Endodermal cell (in vitro differentiated cells): ENCODE data around the gene NLN. TPM values are rescaled to one million over a fixed set of nuclear protein-coding genes. Genes with fewer than 3 reads are reported as not detected.

ENCODE experiments used
- DNase-seq: peaks from one replicate; pipeline ENCODE4 v3.0.0-alpha.2; 2017
- H3K27ac ChIP-seq: 2 replicates; pipeline ENCODE4 v1.5.1; 2013; ENCODE audit warnings: mild to moderate bottlenecking, low read depth, low read length, moderate library complexity
- H3K27me3 ChIP-seq: 2 replicates; pipeline ENCODE4 v1.6.1; 2013; ENCODE audit warnings: mild to moderate bottlenecking, low read length, moderate library complexity; ENCODE audit not compliant: insufficient read depth, control insufficient read depth, poor library complexity, severe bottlenecking
- H3K36me3 ChIP-seq: 2 replicates; pipeline ENCODE4 v1.7.0; 2013; ENCODE audit warnings: mild to moderate bottlenecking, low read length, moderate library complexity; ENCODE audit not compliant: control insufficient read depth, insufficient read depth
- H3K4me1 ChIP-seq: one replicate; pipeline ENCODE4 v1.7.0; 2013; ENCODE audit warnings: low read length; ENCODE audit not compliant: control insufficient read depth, insufficient read depth
- H3K4me3 ChIP-seq: 2 replicates; pipeline ENCODE4 v1.5.1; 2013; ENCODE audit warnings: mild to moderate bottlenecking, low read length, moderate library complexity
- H3K9ac ChIP-seq: 2 replicates; pipeline ENCODE4 v1.6.1; 2013; ENCODE audit warnings: mild to moderate bottlenecking, low read length, moderate library complexity; ENCODE audit not compliant: poor library complexity, severe bottlenecking; ENCODE audit errors: extremely low read depth
- H3K9me3 ChIP-seq: 2 replicates; pipeline ENCODE4 v1.6.1; 2013; ENCODE audit warnings: mild to moderate bottlenecking, low read length, moderate library complexity; ENCODE audit not compliant: control insufficient read depth
- H3K27ac Mint-ChIP-seq: 2 replicates; pipeline ENCODE4 v1.8.0; 2020; ENCODE audit warnings: mixed read lengths
- H3K27me3 Mint-ChIP-seq: 2 replicates; pipeline ENCODE4 v1.8.0; 2021; ENCODE audit warnings: mild to moderate bottlenecking, mixed read lengths; ENCODE audit not compliant: insufficient read depth
- H3K36me3 Mint-ChIP-seq: 2 replicates; pipeline ENCODE4 v1.8.0; 2020; ENCODE audit warnings: low read depth, mixed read lengths
- H3K4me1 Mint-ChIP-seq: 2 replicates; pipeline ENCODE4 v1.8.0; 2020; ENCODE audit warnings: mixed read lengths
- H3K4me3 Mint-ChIP-seq: 2 replicates; pipeline ENCODE4 v1.8.0; 2020; ENCODE audit warnings: mild to moderate bottlenecking, moderate library complexity, mixed read lengths
- H3K9me3 Mint-ChIP-seq: 2 replicates; pipeline ENCODE4 v1.8.0; 2020; ENCODE audit warnings: mild to moderate bottlenecking, mixed read lengths
- WGBS, 2 experiments: methylation state at CpG; one replicate each; pipeline versions ENCODE4 v1.1.5 to v1.1.7; 2013; ENCODE audit warnings: missing lambda C conversion rate in 2 of 2, mixed read lengths in 1 of 2; ENCODE audit not compliant: insufficient coverage in 1 of 2, insufficient read length in 1 of 2; 5-methylcytosine and 5-hydroxymethylcytosine counted together
- total RNA-seq, 2 donors: library from RNA; stranded (reverse); fragmentation: NEBNext Ultra II Directional in 1 of 2; extraction: Animal tissue kit (Norgen Biotek cat#: 25700) in 1 of 2; gene quantifications; 2 replicates in 1 of 2; 3 replicates in 1 of 2; pipeline ENCODE4 v1.2.1, GENCODE V29; 2021
- TF ChIP-seq, protein P1 (sequence below): fragments of 200-600 bp; sonication (generic); conservative IDR thresholded peaks from 2 replicates; pipeline ENCODE4 v1.5.0; 2021; ENCODE audit warnings: antibody characterized with exemption, mild to moderate bottlenecking

Gene NLN
- total RNA-seq, 2 donors from 2014 or later: 110 to 136 TPM

- no peaks in the 10 kb centered on the region for H3K27me3 Mint-ChIP-seq
- WGBS, 2 experiments: 89 to 94% methylated on average over 3 to 5 of the region's 5 CpGs
Measured at GRCh38 chr5:65808251-65808741, 86.3 kb downstream of the NLN start.

DNA sequence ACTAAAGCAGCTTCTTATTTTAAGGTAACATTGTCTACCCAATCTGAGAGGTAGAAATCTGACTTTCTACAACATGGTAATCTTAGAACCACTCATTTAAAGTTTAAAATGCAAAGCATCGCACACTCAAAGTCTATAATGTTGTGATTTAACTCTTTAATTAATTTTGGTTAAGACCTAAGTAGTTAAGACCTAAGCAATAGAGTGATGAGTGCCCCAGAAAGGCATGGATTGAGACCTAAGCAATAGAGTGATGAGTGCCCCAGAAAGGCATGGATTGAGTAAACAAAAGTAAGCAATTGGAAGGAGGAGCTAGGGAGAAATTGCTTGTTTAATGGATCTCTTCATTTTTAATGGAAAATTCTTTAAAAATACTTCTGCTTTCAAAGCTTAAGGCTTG is 86.8 kb downstream of the NLN start:
- no peak for DNase-seq
- H3K27me3 Mint-ChIP-seq: no peaks in the 10 kb centered on the region
- 100% methylated on average over 1 of the region's 1 CpG for whole genome bisulfite sequencing, 2 experiments
- no peaks in the 10 kb centered on the region for H3K4me1 ChIP-seq
- no peak overlapping the region for H3K27ac Mint-ChIP-seq
- no peaks in the 10 kb centered on the region for H3K4me1 Mint-ChIP-seq
- H3K9me3 ChIP-seq: peaks cover 10% of the 10 kb centered on the region
- H3K9ac ChIP-seq: no peak overlapping the region
- no peak overlapping the region for H3K4me3 ChIP-seq
- H3K9me3 Mint-ChIP-seq: no peaks in the 10 kb centered on the region
- peaks cover 80% of the 10 kb centered on the region for H3K36me3 Mint-ChIP-seq
- H3K27me3 ChIP-seq: no peaks in the 10 kb centered on the region
- TF ChIP-seq, protein P1, sequence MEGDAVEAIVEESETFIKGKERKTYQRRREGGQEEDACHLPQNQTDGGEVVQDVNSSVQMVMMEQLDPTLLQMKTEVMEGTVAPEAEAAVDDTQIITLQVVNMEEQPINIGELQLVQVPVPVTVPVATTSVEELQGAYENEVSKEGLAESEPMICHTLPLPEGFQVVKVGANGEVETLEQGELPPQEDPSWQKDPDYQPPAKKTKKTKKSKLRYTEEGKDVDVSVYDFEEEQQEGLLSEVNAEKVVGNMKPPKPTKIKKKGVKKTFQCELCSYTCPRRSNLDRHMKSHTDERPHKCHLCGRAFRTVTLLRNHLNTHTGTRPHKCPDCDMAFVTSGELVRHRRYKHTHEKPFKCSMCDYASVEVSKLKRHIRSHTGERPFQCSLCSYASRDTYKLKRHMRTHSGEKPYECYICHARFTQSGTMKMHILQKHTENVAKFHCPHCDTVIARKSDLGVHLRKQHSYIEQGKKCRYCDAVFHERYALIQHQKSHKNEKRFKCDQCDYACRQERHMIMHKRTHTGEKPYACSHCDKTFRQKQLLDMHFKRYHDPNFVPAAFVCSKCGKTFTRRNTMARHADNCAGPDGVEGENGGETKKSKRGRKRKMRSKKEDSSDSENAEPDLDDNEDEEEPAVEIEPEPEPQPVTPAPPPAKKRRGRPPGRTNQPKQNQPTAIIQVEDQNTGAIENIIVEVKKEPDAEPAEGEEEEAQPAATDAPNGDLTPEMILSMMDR: no peak
- H3K27ac ChIP-seq: no peak overlapping the region
- H3K4me3 Mint-ChIP-seq: no peak overlapping the region
- H3K36me3 ChIP-seq: peaks cover 73% of the 10 kb centered on the region

More at GRCh38 chr5:65808251-65808741, 86.3 kb downstream of the NLN start:
- Histone ChIP-seq H3K27me3 (no peaks in the 10 kb centered on the region), H3K36me3 (peaks cover 74% of the 10 kb centered on the region), H3K4me3 (no peak overlapping the region), H3K4me1 (no peaks in the 10 kb centered on the region), H3K27ac (no peak overlapping the region), H3K9ac (no peak overlapping the region), H3K9me3 (peaks cover 15% of the 10 kb centered on the region)
- Mint-ChIP-seq H3K9me3 (no peaks in the 10 kb centered on the region), H3K27ac (no peak overlapping the region), H3K36me3 (peaks cover 81% of the 10 kb centered on the region), H3K4me1 (no peaks in the 10 kb centered on the region), H3K4me3 (no peak overlapping the region)
- TF ChIP-seq, protein P1: no peak
- no peak for DNase-seq

- peaks cover 71% of the 10 kb centered on the region for H3K36me3 ChIP-seq
- H3K9me3 ChIP-seq: no peaks in the 10 kb centered on the region
- WGBS, 2 experiments: 90 to 92% methylated on average over 3 to 8 of the region's 8 CpGs
- Mint-ChIP-seq H3K9me3 (no peaks in the 10 kb centered on the region), H3K36me3 (peaks cover 79% of the 10 kb centered on the region), H3K4me3 (no peak overlapping the region), H3K4me1 (no peaks in the 10 kb centered on the region), H3K27me3 (no peaks in the 10 kb centered on the region), H3K27ac (no peak overlapping the region)
- no peaks in the 10 kb centered on the region for H3K4me1 ChIP-seq
- H3K4me3 ChIP-seq: no peak overlapping the region
- no peaks in the 10 kb centered on the region for H3K27me3 ChIP-seq
- H3K9ac ChIP-seq: no peak overlapping the region
- no peak overlapping the region for H3K27ac ChIP-seq
- no peak for DNase-seq
- TF ChIP-seq, protein P1: no peak
Measured at GRCh38 chr5:65809817-65810531, 88.0 kb downstream of the NLN start.
